GM18517 (cell line): ENCODE measurements around the gene FRG1.
"Not testable (repeated sequence)": the region's sequence is repeated elsewhere in the genome, so short reads cannot be mapped to it uniquely, and the experiment has no call there.

Source experiments
- ATAC-seq: cut with Tn5 transposase; IDR thresholded peaks from one replicate; pipeline ENCODE4 v1.9.1; 2021; ENCODE audit warnings: mild to moderate bottlenecking, moderate library complexity; ENCODE audit not compliant: unreplicated experiment

The FRG1 gene

GRCh38 chr4:189940178-189941004, at the start of gene FRG1:
TSS of gene FRG1 (plus strand) at chr4:189940872. CDS start at chr4:189941010, 138 bp downstream.
- peak; percentile 99 for ATAC-seq

GRCh38 chr4:189897667-189898066, 43.0 kb upstream of the FRG1 start:
- ATAC-seq: no peak

DNA sequence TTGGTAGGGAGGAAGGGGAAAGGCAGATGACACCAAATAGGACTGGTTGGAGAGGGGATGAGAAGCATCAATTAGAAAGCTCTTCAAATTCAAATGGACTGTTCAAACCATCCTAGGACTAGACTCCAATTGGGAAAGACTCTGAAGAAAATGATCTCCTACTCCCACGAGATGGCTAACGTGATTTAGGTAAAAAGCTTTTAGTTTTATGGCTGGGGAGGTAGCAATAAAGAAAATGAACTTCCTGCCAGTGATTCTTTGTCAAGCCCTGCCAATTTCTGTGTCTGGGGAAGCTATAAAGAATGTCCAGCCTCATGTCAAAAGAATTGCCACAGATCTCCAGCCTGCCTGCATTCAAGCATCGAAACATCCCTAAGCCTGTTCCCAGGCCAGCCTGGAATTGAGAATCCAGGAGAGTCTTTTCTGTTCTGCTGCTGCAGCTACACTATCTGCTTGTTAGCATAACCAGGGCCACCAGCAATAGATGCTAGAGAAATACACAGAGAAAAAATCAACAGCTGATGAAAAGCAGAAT, 41.1 kb upstream of the FRG1 start:
- ATAC-seq: not testable (repeated sequence)

DNA sequence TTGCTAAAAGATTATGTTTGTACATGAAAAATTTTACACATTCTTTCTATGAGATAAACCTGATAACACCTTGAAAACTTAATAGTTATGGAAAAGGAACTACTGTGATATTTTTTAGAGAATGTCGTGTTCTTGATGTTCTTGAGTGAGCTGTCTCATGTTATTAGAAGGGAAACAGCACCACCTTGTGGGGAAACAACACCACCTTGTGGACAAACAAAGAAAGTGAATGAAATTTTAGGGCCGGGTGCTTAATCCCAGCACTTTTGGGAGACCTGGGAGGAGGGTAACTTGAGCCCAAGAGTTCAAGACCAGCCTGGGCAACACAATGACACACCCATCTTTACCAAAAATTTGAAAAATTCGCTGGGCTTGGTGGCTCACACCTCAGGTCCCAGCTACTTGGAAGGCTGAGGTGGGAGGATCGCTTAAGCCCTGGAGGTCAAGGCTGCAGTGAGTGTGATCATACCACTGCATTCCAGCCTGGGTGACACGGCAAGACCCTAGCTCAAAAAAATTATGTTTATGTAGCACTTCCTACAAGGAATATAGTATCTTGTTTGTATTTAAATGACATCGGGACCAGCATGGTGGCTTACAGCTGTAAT, 36.1 kb upstream of the FRG1 start:
- ATAC-seq: not testable (repeated sequence)

GRCh38 chr4:189912170-189912569, 28.5 kb upstream of the FRG1 start:
- ATAC-seq: no peak

DNA sequence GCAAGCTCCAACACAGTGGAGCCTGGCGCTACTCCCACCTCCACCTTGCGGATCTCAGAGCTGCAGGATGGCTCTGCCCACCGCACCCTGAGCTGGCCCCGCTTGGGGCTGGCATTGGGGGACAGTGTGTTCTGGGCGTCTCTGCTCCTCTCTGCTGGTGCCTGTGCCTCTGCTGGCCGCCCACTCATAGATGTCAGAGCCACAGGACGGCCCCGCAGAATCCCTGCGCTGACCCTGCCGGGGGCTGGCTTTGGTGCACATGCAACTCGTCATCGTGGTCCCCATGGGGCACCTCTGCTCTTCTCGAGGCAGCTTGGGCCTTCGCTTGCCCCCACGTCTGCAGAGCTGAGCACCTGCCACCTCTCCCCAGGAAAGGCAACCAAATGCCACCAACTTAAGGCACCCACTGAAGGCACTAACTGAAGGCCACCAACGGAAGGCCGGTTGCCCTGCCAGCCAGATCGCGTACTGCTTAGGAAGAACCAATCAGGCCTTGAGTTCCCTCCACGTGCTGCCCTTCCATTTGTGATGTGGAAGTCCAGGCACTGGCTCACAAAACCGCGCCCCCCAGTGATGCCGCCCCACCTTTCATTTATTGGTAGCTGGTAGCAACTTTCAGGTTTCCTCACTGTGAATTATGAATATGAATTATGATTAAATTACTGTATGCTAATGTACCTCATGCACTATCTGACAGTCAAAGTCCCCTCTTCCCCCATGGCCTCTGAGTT, 23.3 kb upstream of the FRG1 start:
- no peak for ATAC-seq

GRCh38 chr4:189921058-189921457, 19.6 kb upstream of the FRG1 start:
- no peak for ATAC-seq

DNA sequence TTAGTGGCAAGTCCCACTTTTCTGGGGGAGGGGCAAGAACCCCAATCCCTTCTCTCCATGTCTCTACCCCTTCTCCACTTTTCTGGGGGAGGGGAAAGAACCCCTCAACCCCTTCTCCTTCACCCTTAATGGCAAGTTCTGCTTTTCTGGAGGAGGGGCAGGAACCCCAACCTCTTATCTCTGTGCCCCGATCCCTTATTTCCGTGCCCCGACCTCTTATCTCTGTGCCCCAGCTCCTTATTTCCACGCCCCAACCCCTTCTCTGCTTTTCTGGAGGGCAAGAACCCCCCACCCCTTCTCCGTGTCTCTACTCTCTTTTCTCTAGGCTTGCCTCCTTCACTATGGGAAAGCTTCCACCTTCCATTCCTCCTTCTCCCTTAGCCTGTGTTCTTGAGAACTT, 13.9 kb upstream of the FRG1 start:
- ATAC-seq: not testable (repeated sequence)

DNA sequence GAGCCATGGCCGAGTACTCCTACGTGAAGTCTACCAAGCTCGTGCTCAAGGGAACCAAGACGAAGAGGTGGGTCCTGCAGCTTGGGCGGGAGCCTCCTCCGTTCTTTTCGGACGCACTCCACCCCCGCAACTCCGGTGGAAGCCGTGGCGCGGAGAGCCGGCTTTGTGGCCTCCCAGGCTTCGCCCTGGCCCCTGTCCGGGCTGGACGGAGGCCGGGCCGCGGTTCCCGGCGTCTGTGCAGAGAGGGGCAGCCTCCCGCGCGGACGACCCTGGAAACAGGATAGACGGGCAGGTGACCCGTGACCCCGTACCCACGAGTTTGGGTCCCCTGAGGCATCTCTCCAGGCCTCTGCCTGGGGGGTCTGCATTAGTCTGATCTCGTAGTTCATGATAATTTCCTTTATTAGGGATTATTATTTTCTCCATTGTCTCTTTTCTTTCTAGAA, 356 bp downstream of the FRG1 start:
- ATAC-seq: no peak

DNA sequence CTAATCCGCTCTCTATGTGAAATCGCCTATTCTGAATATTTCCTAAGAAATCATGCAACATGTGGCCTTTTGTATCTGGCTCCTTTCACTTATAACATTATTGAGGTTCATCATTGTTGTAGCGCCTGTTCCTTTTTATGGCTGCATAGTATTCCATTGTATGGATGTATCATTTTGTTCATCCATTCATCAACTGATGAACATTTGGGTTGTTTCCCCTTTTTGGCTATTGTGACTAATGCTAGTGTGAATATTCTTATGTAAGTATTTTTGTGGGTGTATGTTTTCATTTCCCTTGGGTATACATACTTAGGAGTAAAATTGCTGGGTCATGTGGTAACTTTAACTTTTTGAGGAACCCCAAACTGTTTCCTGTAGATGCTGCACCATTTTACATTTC, 1.7 kb downstream of the FRG1 start:
- not testable (repeated sequence) for ATAC-seq

DNA sequence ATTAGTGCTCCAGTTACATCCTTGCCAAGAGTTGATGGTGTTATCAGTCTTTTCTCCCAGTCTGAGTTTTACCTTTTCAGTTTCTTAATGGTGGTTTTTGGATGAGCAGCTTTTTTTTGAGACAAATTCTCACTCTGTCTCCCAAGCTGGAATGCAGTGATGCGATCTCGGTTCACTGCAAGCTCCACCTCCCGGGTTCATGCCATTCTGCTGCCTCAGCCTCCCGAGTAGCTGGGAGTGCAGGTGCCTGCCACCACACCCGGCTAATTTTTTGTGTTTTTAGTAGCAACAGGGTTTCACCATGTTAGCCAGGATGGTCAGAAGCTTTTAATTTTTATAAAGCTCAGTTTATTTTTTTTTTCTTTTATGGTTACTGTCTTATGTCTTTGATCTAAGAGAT, 3.4 kb downstream of the FRG1 start:
- ATAC-seq: not testable (repeated sequence)

DNA sequence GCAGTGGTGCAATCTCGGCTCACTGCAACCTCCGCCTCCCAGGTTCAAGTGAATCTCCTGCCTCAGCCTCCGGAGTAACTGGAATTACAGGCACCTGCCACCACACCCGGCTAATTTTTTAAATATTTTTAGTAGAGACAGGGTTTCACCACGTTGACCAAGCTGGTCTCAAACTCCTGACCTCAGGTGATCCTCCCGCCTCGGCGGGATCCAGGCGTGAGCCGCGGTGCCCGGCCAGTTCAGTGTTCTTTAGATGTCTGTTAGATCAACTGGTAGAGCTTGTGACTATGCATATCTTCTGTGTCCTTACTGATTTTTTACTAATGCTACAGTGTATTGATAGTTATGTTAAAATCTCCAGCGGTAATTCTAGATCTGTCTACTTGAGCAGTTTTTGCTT, 6.2 kb downstream of the FRG1 start:
- ATAC-seq: not testable (repeated sequence)

- ATAC-seq: not testable (repeated sequence)
Measured at GRCh38 chr4:189948486-189948885, 7.8 kb downstream of the FRG1 start.

DNA sequence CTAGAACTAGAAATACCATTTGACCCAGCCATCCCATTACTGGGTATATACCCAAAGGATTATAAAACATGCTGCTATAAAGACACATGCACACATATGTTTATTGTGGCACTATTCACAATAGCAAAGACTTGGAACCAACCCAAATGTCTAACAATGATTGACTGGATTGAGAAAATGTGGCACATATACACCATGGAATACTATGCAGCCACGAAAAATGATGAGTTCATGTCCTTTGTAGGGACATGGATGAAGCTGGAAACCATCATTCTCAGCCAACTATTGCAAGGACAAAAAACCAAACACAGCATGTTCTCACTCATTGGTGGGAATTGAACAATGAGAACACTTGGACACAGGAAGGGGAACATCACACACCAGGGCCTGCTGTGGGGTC, 28.6 kb downstream of the FRG1 start:
- ATAC-seq: not testable (repeated sequence)

GRCh38 chr4:189973646-189974045, 33.0 kb downstream of the FRG1 start:
- ATAC-seq: no peak

GRCh38 chr4:189974056-189974455, 33.4 kb downstream of the FRG1 start:
- no peak for ATAC-seq

DNA sequence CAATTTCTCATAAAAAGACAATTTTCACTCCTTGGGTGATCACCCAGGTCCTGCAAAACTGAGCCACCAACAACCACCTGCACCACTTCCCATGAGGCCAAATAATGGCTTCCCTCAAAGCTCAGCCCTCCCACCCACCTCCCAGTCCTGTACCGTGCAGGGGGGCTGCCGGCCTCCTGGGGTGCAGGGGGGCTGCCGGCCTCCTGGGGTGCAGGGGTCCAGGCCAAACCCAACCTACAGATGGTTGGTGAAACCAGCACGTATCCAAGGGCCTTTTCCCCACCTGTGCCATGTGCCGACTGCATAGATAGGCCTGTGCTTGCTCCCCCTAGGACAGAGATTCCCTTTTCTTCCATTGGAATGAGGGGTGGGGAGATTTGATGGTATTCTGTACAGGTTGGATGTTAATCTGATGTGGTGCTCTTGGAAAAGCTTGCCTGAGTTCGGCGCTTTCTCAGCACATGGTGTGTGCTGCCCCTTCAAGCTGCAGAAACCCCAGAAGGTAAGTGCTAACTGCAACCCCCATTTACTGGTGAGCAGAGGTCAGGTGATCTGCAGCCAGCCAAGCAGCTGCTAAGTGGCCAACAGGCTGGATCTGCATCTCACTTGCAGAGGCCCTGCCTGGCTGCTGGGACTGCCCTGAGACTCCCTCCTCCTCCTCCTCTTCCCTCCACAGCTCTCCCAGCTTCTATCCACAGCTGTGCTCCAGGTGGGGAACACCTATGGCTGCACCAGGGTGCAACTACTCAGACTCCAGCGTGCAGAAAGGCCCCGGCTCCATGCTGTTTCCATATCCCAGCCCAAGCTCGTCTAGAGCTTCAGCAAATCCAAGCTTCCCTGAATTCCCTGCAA, 38.8 kb downstream of the FRG1 start:
- ATAC-seq: no peak

GRCh38 chr4:189980292-189980691, 39.6 kb downstream of the FRG1 start:
- not testable (repeated sequence) for ATAC-seq

GRCh38 chr4:189981970-189982369, 41.3 kb downstream of the FRG1 start:
- no peak for ATAC-seq

GRCh38 chr4:189983916-189984526, 43.3 kb downstream of the FRG1 start:
- not testable (repeated sequence) for ATAC-seq
